ENCODE results near the gene IL11RA. TPM values are rescaled to one million over a fixed set of nuclear protein-coding genes. Genes with fewer than 3 reads are reported as not detected.

IL11RA gene
- total and polyA plus RNA-seq, 2 of the 8 experiments (the other 6 are each of a cell fraction or from before 2014, with no cell fraction given): 5.5 to 9.1 TPM

DNA sequence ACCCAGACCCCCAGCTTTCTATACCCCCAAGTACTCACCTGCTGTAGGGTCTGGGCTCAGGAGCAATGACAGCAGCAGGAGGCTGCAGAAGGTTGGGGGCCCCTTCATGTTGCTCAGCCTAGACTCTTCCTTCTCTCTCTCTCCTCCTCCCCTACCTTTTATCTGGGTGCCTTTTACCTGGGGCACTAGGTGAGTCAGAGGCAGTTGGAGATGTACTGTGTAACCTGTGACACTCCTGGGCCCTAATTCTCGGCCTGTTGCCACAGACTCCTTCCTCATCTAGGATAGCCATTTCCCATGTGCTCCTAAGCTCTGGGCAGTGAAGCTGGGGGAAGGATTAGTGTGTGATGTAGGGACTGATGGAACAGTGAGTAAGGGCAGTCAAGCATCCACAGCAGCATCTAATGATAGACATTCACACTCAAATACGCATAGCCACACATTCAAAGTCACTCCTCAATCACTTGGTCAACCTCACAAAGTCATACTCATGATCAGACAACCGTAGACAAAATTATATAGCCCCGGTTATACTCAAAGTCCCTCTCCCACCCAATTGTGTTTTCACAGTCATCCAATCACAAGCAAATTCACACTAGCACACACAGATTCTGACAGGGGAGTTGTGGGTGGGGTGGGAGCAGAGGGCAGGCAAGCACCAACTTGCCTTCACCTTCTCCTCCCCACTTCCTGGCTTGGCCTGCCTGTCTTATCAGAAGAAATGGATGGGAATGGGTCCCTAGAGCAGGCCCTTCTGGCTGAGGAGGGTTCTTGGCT, 10.7 kb downstream of the IL11RA start, which contains the start of gene CCL27 (continued):
- TF ChIP-seq, protein P1, sequence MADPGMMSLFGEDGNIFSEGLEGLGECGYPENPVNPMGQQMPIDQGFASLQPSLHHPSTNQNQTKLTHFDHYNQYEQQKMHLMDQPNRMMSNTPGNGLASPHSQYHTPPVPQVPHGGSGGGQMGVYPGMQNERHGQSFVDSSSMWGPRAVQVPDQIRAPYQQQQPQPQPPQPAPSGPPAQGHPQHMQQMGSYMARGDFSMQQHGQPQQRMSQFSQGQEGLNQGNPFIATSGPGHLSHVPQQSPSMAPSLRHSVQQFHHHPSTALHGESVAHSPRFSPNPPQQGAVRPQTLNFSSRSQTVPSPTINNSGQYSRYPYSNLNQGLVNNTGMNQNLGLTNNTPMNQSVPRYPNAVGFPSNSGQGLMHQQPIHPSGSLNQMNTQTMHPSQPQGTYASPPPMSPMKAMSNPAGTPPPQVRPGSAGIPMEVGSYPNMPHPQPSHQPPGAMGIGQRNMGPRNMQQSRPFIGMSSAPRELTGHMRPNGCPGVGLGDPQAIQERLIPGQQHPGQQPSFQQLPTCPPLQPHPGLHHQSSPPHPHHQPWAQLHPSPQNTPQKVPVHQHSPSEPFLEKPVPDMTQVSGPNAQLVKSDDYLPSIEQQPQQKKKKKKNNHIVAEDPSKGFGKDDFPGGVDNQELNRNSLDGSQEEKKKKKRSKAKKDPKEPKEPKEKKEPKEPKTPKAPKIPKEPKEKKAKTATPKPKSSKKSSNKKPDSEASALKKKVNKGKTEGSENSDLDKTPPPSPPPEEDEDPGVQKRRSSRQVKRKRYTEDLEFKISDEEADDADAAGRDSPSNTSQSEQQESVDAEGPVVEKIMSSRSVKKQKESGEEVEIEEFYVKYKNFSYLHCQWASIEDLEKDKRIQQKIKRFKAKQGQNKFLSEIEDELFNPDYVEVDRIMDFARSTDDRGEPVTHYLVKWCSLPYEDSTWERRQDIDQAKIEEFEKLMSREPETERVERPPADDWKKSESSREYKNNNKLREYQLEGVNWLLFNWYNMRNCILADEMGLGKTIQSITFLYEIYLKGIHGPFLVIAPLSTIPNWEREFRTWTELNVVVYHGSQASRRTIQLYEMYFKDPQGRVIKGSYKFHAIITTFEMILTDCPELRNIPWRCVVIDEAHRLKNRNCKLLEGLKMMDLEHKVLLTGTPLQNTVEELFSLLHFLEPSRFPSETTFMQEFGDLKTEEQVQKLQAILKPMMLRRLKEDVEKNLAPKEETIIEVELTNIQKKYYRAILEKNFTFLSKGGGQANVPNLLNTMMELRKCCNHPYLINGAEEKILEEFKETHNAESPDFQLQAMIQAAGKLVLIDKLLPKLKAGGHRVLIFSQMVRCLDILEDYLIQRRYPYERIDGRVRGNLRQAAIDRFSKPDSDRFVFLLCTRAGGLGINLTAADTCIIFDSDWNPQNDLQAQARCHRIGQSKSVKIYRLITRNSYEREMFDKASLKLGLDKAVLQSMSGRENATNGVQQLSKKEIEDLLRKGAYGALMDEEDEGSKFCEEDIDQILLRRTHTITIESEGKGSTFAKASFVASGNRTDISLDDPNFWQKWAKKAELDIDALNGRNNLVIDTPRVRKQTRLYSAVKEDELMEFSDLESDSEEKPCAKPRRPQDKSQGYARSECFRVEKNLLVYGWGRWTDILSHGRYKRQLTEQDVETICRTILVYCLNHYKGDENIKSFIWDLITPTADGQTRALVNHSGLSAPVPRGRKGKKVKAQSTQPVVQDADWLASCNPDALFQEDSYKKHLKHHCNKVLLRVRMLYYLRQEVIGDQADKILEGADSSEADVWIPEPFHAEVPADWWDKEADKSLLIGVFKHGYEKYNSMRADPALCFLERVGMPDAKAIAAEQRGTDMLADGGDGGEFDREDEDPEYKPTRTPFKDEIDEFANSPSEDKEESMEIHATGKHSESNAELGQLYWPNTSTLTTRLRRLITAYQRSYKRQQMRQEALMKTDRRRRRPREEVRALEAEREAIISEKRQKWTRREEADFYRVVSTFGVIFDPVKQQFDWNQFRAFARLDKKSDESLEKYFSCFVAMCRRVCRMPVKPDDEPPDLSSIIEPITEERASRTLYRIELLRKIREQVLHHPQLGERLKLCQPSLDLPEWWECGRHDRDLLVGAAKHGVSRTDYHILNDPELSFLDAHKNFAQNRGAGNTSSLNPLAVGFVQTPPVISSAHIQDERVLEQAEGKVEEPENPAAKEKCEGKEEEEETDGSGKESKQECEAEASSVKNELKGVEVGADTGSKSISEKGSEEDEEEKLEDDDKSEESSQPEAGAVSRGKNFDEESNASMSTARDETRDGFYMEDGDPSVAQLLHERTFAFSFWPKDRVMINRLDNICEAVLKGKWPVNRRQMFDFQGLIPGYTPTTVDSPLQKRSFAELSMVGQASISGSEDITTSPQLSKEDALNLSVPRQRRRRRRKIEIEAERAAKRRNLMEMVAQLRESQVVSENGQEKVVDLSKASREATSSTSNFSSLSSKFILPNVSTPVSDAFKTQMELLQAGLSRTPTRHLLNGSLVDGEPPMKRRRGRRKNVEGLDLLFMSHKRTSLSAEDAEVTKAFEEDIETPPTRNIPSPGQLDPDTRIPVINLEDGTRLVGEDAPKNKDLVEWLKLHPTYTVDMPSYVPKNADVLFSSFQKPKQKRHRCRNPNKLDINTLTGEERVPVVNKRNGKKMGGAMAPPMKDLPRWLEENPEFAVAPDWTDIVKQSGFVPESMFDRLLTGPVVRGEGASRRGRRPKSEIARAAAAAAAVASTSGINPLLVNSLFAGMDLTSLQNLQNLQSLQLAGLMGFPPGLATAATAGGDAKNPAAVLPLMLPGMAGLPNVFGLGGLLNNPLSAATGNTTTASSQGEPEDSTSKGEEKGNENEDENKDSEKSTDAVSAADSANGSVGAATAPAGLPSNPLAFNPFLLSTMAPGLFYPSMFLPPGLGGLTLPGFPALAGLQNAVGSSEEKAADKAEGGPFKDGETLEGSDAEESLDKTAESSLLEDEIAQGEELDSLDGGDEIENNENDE (IDR thresholded peaks at IDR 0.05; ENCODE audit: insufficient replicate concordance, low read length): no peak
- TF ChIP-seq TBP (IDR thresholded peaks at IDR 0.05; ENCODE audit: low read depth, low read length): no peak
- TF ChIP-seq SUZ12 (IDR thresholded peaks at IDR 0.05; ENCODE audit: low read length): no peak
- TF ChIP-seq EZH2 (IDR thresholded peaks at IDR 0.05; ENCODE audit: low read depth, low read length, severe bottlenecking): no peak
- TF ChIP-seq CHD2 (IDR thresholded peaks at IDR 0.05; ENCODE audit: low read length): no peak
- TF ChIP-seq USF2 (IDR thresholded peaks at IDR 0.05; ENCODE audit: low read length): no peak
- no peak for TF ChIP-seq TAF1 (IDR thresholded peaks at IDR 0.05; ENCODE audit: low read depth, low read length)
- no peak for TF ChIP-seq CTBP2 (IDR thresholded peaks at IDR 0.05; ENCODE audit: borderline replicate concordance, insufficient read depth, insufficient read length, low read length)
- no peak for TF ChIP-seq GABPA (IDR thresholded peaks at IDR 0.05; ENCODE audit: borderline replicate concordance, insufficient read depth, low read length)

Data from H1 (cell line).